DLD1 (cell line): ENCODE results near the gene ARHGAP15.

ENCODE experiments used
- in situ Hi-C: cut with HindIII; loops from 2 replicates; pipeline ENCODE4 v1.10.0; 2017; ENCODE audit warnings: low sequenced_read_pairs

The ARHGAP15 gene

GRCh38 chr2:143434445-143434844 is 305.2 kb downstream of the ARHGAP15 start:
- in situ Hi-C loops, result no loop called here

- in situ Hi-C loops, result no loop called here
Observed at GRCh38 chr2:143435131-143435530, 305.9 kb downstream of the ARHGAP15 start.

GRCh38 chr2:143436951-143437350 is 307.7 kb downstream of the ARHGAP15 start:
- in situ Hi-C loops, result no loop called here

- in situ Hi-C loops, result no loop called here
Observed at GRCh38 chr2:143440411-143441012, 311.3 kb downstream of the ARHGAP15 start.

GRCh38 chr2:143442193-143442592 is 313.0 kb downstream of the ARHGAP15 start:
- in situ Hi-C loops, result no loop called here

GRCh38 chr2:143451642-143452281 is 322.5 kb downstream of the ARHGAP15 start:
- in situ Hi-C loops, result no loop called here

- in situ Hi-C loops, result no loop called here
Observed at GRCh38 chr2:143452817-143453451, 323.7 kb downstream of the ARHGAP15 start.

- in situ Hi-C loops, result no loop called here
Observed at GRCh38 chr2:143453981-143454511, 324.8 kb downstream of the ARHGAP15 start.

GRCh38 chr2:143455317-143455716 is 326.1 kb downstream of the ARHGAP15 start:
- in situ Hi-C loops, result no loop called here

GRCh38 chr2:143458258-143459190 is 329.3 kb downstream of the ARHGAP15 start:
- in situ Hi-C loops, result no loop called here

GRCh38 chr2:143460382-143460781 is 331.2 kb downstream of the ARHGAP15 start:
- in situ Hi-C loops, result no loop called here

- in situ Hi-C loops, result no loop called here
Observed at GRCh38 chr2:143463719-143464118, 334.5 kb downstream of the ARHGAP15 start.

GRCh38 chr2:143466391-143466790 is 337.2 kb downstream of the ARHGAP15 start:
- in situ Hi-C loops, result no loop called here

- in situ Hi-C loops, result no loop called here
Observed at GRCh38 chr2:143467011-143467410, 337.8 kb downstream of the ARHGAP15 start.

GRCh38 chr2:143468341-143468888 is 339.2 kb downstream of the ARHGAP15 start:
- in situ Hi-C loops, result no loop called here

- in situ Hi-C loops, result no loop called here
Observed at GRCh38 chr2:143469323-143469722, 340.1 kb downstream of the ARHGAP15 start.

- in situ Hi-C loops, result no loop called here
Observed at GRCh38 chr2:143471550-143471949, 342.3 kb downstream of the ARHGAP15 start.

- in situ Hi-C loops, result no loop called here
Observed at GRCh38 chr2:143473216-143473615, 344.0 kb downstream of the ARHGAP15 start.

GRCh38 chr2:143473820-143474219 is 344.6 kb downstream of the ARHGAP15 start:
- in situ Hi-C loops, result no loop called here

GRCh38 chr2:143474586-143474985 is 345.4 kb downstream of the ARHGAP15 start:
- in situ Hi-C loops, result no loop called here
